H1 (cell line): ENCODE results near the gene OPN5. TPM values are rescaled to one million over a fixed set of nuclear protein-coding genes. Genes with fewer than 3 reads are reported as not detected.

ENCODE experiments used
- NANOG ChIP-seq: IDR thresholded peaks from 2 replicates; pipeline ENCODE4 v1.6.1; 2011; ENCODE audit warnings: low read length, low read depth, mild to moderate bottlenecking, inconsistent platforms; ENCODE audit not compliant: insufficient read depth, poor library complexity, severe bottlenecking
- PHF8 ChIP-seq: fragments of 200-600 bp; sonication (generic); conservative IDR thresholded peaks from 2 replicates; pipeline ENCODE4 v1.7.1; 2012; ENCODE audit warnings: low read depth, mild to moderate bottlenecking, inconsistent platforms, low read length, moderate library complexity
- polyA plus RNA-seq, 7 experiments: library from polyadenylated mRNA; depleted of rRNA in 3 of 7; stranded (reverse) in 5 of 7; unstranded in 2 of 7; fragments of >200 nt in 5 of 7; fragments of 200-250 nt in 2 of 7; gene quantifications; 1 replicate in 5 of 7; 2 replicates in 1 of 7; 4 replicates in 1 of 7; pipeline versions ENCODE4 v1.2.1 to v1.2.3, GENCODE V29; 2011 to 2013; ENCODE audit warnings: missing spikeins in 2 of 7, mixed read lengths in 2 of 7
- total RNA-seq: library from RNA; stranded (reverse); fragmentation: NEBNext Ultra II Directional; extraction: Animal tissue kit (Norgen Biotek cat#: 25700); gene quantifications from 2 replicates; pipeline ENCODE4 v1.2.1, GENCODE V29; 2021

OPN5 gene
- total and polyA plus RNA-seq, 2 of the 8 experiments (the other 6 are each of a cell fraction or from before 2014, with no cell fraction given): not detected

DNA sequence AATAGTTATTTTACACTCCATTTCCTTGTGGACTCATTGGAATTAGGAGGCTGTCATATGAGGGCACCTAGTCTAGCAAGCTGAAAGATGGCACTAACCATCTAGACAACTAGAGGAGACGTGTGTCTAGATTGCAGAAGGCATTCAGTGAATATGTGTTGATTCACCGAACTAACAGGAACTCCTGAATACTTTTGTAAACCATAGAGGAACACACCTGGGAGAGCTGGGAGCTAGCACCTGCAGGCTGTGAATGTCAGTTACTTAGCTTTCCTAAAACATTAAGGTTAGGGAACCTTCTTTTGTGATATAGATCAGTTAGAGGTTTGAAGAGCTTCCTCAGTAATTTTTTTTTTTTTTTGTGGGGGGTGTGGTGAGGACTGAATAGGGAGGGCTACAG lies 7.7 kb downstream of the OPN5 start (continued):
- TF ChIP-seq NANOG: peak; percentile 84
- no peak for TF ChIP-seq PHF8
